Mammary epithelial cell (primary cell): ENCODE measurements around the gene POLR1B.

ENCODE experiments used
- EZH2 ChIP-seq: IDR thresholded peaks from 2 replicates; pipeline ENCODE4 v1.6.1; 2012; ENCODE audit warnings: low read length, inconsistent platforms, borderline replicate concordance
- TF ChIP-seq, protein P1 (sequence below), 2 donors: IDR thresholded peaks in 1 of 2; conservative IDR thresholded peaks in 1 of 2; 2 replicates each; pipeline ENCODE4 v1.5.1; 2011 to 2012; ENCODE audit warnings: inconsistent platforms in 2 of 2, low read length in 2 of 2, mild to moderate bottlenecking in 2 of 2, control low read depth in 1 of 2, low read depth in 1 of 2; ENCODE audit not compliant: insufficient read depth in 1 of 2; ENCODE audit errors: extremely low read depth in 1 of 2

DNA sequence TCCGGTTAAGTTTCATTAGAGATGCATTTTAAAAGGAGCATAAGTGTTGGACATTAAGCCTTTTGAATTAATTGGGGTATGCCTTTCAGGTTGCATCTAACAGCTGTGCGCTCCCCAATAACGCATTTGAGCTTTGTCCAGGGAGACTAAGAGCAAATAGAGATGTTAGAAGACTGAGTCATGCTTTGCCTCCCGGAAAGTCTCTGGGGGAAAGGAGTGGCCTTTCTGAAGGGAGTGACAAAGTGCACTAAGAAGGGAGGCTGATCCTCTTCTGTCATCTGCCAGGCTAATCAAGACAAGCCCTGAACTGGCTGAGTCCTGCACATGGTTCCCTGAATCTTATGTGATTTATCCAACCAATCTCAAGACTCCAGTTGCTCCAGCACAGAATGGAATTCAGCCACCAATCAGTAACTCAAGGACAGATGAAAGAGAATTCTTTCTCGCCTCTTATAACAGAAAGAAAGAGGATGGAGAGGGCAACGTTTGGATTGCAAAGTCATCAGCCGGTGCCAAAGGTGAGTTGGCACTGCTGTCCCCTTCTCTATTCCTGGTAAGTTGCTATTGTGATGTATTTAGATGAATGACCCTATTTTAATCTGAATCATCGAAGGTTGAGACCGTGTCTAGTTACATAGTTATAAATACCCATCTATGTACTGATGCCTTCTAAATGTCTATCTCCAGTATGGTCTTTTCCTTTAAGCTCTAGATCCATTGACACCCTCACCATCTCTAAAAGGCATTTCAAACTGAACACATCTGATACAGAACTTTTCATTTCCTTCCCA is 48.2 kb upstream of the POLR1B start:
- TF ChIP-seq, protein P1, sequence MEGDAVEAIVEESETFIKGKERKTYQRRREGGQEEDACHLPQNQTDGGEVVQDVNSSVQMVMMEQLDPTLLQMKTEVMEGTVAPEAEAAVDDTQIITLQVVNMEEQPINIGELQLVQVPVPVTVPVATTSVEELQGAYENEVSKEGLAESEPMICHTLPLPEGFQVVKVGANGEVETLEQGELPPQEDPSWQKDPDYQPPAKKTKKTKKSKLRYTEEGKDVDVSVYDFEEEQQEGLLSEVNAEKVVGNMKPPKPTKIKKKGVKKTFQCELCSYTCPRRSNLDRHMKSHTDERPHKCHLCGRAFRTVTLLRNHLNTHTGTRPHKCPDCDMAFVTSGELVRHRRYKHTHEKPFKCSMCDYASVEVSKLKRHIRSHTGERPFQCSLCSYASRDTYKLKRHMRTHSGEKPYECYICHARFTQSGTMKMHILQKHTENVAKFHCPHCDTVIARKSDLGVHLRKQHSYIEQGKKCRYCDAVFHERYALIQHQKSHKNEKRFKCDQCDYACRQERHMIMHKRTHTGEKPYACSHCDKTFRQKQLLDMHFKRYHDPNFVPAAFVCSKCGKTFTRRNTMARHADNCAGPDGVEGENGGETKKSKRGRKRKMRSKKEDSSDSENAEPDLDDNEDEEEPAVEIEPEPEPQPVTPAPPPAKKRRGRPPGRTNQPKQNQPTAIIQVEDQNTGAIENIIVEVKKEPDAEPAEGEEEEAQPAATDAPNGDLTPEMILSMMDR (conservative IDR thresholded peaks at IDR 0.05 in 1 of 2, IDR thresholded peaks at IDR 0.05 in 1 of 2; ENCODE audit: extremely low read depth in 1 of 2, insufficient read depth in 1 of 2, low read depth in 1 of 2, low read length in 2 of 2), result no peak
- TF ChIP-seq EZH2, result no peak
